Mesenchymal stem cell (in vitro differentiated cells and primary cell): ENCODE data around the gene SYTL3.

ENCODE experiments used
- DNase-seq: peaks from one replicate; pipeline ENCODE4 v3.0.0-alpha.2; 2013
- H2AFZ ChIP-seq: one replicate; pipeline ENCODE4 v1.6.1; 2013; ENCODE audit warnings: low read depth, mild to moderate bottlenecking, control low read depth, inconsistent platforms, low read length, moderate library complexity
- H2AK5ac ChIP-seq: 2 replicates; pipeline ENCODE4 v1.6.1; 2013; ENCODE audit warnings: low read length, moderate library complexity, mild to moderate bottlenecking, inconsistent platforms; ENCODE audit not compliant: severe bottlenecking
- H2BK120ac ChIP-seq: one replicate; pipeline ENCODE4 v1.6.1; 2013; ENCODE audit warnings: low read depth, mild to moderate bottlenecking, inconsistent platforms, low read length, moderate library complexity
- H2BK12ac ChIP-seq, 2 experiments: one replicate each; pipeline ENCODE4 v1.6.1; 2013; ENCODE audit warnings: inconsistent platforms in 2 of 2, low read length in 2 of 2, mild to moderate bottlenecking in 2 of 2, moderate library complexity in 2 of 2, control low read depth in 1 of 2
- H2BK15ac ChIP-seq: one replicate; pipeline ENCODE4 v1.6.1; 2013; ENCODE audit warnings: mild to moderate bottlenecking, low read depth, inconsistent platforms; ENCODE audit not compliant: poor library complexity, severe bottlenecking
- H2BK5ac ChIP-seq: 2 replicates; pipeline ENCODE4 v1.6.1; 2013; ENCODE audit warnings: low read depth, mild to moderate bottlenecking, low read length, control low read depth, inconsistent platforms; ENCODE audit not compliant: poor library complexity, severe bottlenecking
- H3K14ac ChIP-seq, 2 experiments: one replicate each; pipeline ENCODE4 v1.6.1; 2013; ENCODE audit warnings: inconsistent platforms in 2 of 2, low read length in 2 of 2, control low read depth in 1 of 2, mild to moderate bottlenecking in 1 of 2, moderate library complexity in 1 of 2
- H3K18ac ChIP-seq, 2 experiments: one replicate each; pipeline ENCODE4 v1.6.1; 2013; ENCODE audit warnings: inconsistent platforms in 2 of 2, low read length in 2 of 2, control low read depth in 1 of 2, low read depth in 1 of 2, mild to moderate bottlenecking in 1 of 2
- H3K23ac ChIP-seq, 2 experiments: one replicate each; pipeline ENCODE4 v1.6.1; 2013; ENCODE audit warnings: inconsistent platforms in 2 of 2, low read length in 2 of 2, mild to moderate bottlenecking in 2 of 2, moderate library complexity in 2 of 2, control low read depth in 1 of 2
- H3K27ac ChIP-seq: 2 replicates; pipeline ENCODE4 v1.5.1; 2013; ENCODE audit warnings: mild to moderate bottlenecking, moderate library complexity, low read length, control low read depth, inconsistent platforms; ENCODE audit not compliant: poor library complexity, severe bottlenecking
- H3K27me3 ChIP-seq, 2 experiments: 2 replicates each; pipeline versions ENCODE4 v1.6.1 to v1.7.0; 2013; ENCODE audit warnings: low read length in 2 of 2, mild to moderate bottlenecking in 2 of 2, moderate library complexity in 2 of 2, control low read depth in 1 of 2, inconsistent platforms in 1 of 2; ENCODE audit not compliant: control insufficient read depth in 1 of 2, insufficient read depth in 1 of 2
- H3K36me3 ChIP-seq, 2 experiments: 2 replicates each; pipeline versions ENCODE4 v1.6.1 to v1.7.0; 2013; ENCODE audit warnings: low read length in 2 of 2, control low read depth in 1 of 2, inconsistent platforms in 1 of 2, low read depth in 1 of 2, mild to moderate bottlenecking in 1 of 2; ENCODE audit not compliant: insufficient read depth in 2 of 2, control insufficient read depth in 1 of 2
- H3K4ac ChIP-seq, 2 experiments: one replicate each; pipeline ENCODE4 v1.6.1; 2013; ENCODE audit warnings: inconsistent platforms in 2 of 2, low read length in 2 of 2, mild to moderate bottlenecking in 2 of 2, moderate library complexity in 2 of 2, control low read depth in 1 of 2, low read depth in 1 of 2
- H3K4me1 ChIP-seq: 2 replicates; pipeline ENCODE4 v1.6.1; 2013; ENCODE audit warnings: low read depth, low read length, control low read depth; ENCODE audit not compliant: control insufficient read depth, insufficient read depth
- H3K4me2 ChIP-seq: 2 replicates; pipeline ENCODE4 v1.6.1; 2013; ENCODE audit warnings: low read length, mild to moderate bottlenecking, inconsistent platforms; ENCODE audit not compliant: poor library complexity, severe bottlenecking
- H3K4me3 ChIP-seq, 2 experiments: 2 replicates each; pipeline versions ENCODE4 v1.5.1 to v1.7.0; 2013; ENCODE audit warnings: low read length in 2 of 2, mild to moderate bottlenecking in 2 of 2, control low read depth in 1 of 2, low read depth in 1 of 2; ENCODE audit not compliant: insufficient read depth in 1 of 2
- H3K79me1 ChIP-seq: replicated peaks from 2 replicates; pipeline ENCODE4 v1.6.1; 2013; ENCODE audit warnings: mild to moderate bottlenecking, control low read depth, low read length, inconsistent platforms; ENCODE audit not compliant: poor library complexity, severe bottlenecking
- H3K9ac ChIP-seq: 2 replicates; pipeline ENCODE4 v1.7.0; 2013; ENCODE audit warnings: mild to moderate bottlenecking, low read length, moderate library complexity
- H3K9me3 ChIP-seq: 2 replicates; pipeline ENCODE4 v1.7.0; 2013; ENCODE audit warnings: mild to moderate bottlenecking, low read length; ENCODE audit not compliant: control insufficient read depth
- H4K8ac ChIP-seq: one replicate; pipeline ENCODE4 v1.6.1; 2013; ENCODE audit warnings: inconsistent platforms, mild to moderate bottlenecking, low read length, moderate library complexity
- H4K91ac ChIP-seq: one replicate; pipeline ENCODE4 v1.6.1; 2013; ENCODE audit warnings: mild to moderate bottlenecking, low read length, inconsistent platforms
- WGBS: methylation state at CpG from one replicate; pipeline ENCODE4 v1.1.7; 2013; ENCODE audit warnings: mixed read lengths; 5-methylcytosine and 5-hydroxymethylcytosine counted together

SYTL3 gene

DNA sequence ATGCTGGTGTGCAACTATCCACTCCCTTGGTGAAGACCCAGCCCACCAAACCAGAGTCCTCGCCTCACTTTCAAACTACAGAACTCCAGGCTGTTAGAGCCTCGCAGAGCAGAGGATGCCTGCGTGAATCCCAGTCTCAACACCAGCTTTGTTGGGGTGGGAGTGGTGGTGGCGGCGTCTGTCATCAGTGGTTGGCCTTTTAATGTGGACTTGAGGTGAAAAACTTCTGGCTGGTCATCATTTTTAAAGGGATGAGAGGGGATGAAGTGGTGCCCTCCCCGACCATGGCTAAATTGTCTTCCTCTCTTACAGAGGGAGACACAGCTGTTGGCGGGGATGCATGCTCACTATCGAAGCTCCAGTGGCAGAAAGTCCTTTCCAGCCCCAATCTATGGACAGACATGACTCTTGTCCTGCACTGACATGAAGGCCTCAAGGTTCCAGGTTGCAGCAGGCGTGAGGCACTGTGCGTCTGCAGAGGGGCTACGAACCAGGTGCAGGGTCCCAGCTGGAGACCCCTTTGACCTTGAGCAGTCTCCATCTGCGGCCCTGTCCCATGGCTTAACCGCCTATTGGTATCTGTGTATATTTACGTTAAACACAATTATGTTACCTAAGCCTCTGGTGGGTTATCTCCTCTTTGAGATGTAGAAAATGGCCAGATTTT is 114.5 kb downstream of the SYTL3 start:
- H3K14ac ChIP-seq, result no peak overlapping the region
- no peak overlapping the region for H3K18ac ChIP-seq
- H3K36me3 ChIP-seq, result peaks cover 18 to 61% of the 10 kb centered on the region in 2 experiments
- H2BK15ac ChIP-seq, result no peak overlapping the region
- no peak overlapping the region for H2AFZ ChIP-seq
- no peak overlapping the region for H3K4ac ChIP-seq
- H4K8ac ChIP-seq, result no peak overlapping the region
- no peak overlapping the region for H2BK120ac ChIP-seq
- H2BK12ac ChIP-seq, result no peak overlapping the region
- H3K27ac ChIP-seq, result no peak overlapping the region
- H2BK5ac ChIP-seq, result no peak overlapping the region
- no peak overlapping the region for H3K9ac ChIP-seq
- H3K4me1 ChIP-seq, result no peaks in the 10 kb centered on the region
- peaks cover 14% of the 10 kb centered on the region for H3K79me1 ChIP-seq
- WGBS, result 92% methylated on average over 12 of the region's 14 CpGs
- H4K91ac ChIP-seq, result no peak overlapping the region
- DNase-seq, result no peak
- no peaks in the 10 kb centered on the region for H3K27me3 ChIP-seq
- no peak overlapping the region for H2AK5ac ChIP-seq
- no peaks in the 10 kb centered on the region for H3K9me3 ChIP-seq
- H3K23ac ChIP-seq, result no peak overlapping the region
- H3K4me2 ChIP-seq, result no peak overlapping the region
- no peak overlapping the region for H3K4me3 ChIP-seq

- H2AFZ ChIP-seq, result no peak overlapping the region
- H3K9me3 ChIP-seq, result no peaks in the 10 kb centered on the region
- WGBS, result 98% methylated on average over 9 of the region's 9 CpGs
- no peak overlapping the region for H3K27ac ChIP-seq
- H4K91ac ChIP-seq, result no peak overlapping the region
- H3K4ac ChIP-seq, result no peak overlapping the region
- peaks cover 20 to 67% of the 10 kb centered on the region in 2 experiments for H3K36me3 ChIP-seq
- H3K18ac ChIP-seq, result no peak overlapping the region
- H3K14ac ChIP-seq, result no peak overlapping the region
- H3K9ac ChIP-seq, result no peak overlapping the region
- H3K79me1 ChIP-seq, result peaks cover 16% of the 10 kb centered on the region
- H2BK120ac ChIP-seq, result no peak overlapping the region
- H2BK15ac ChIP-seq, result no peak overlapping the region
- H3K27me3 ChIP-seq, result no peaks in the 10 kb centered on the region
- peaks cover 3% of the 10 kb centered on the region for H3K4me1 ChIP-seq
- H3K4me3 ChIP-seq, result no peak overlapping the region
- DNase-seq, result no peak
- H3K23ac ChIP-seq, result no peak overlapping the region
- H2BK5ac ChIP-seq, result no peak overlapping the region
- H3K4me2 ChIP-seq, result no peak overlapping the region
- no peak overlapping the region for H4K8ac ChIP-seq
- H2AK5ac ChIP-seq, result no peak overlapping the region
- no peak overlapping the region for H2BK12ac ChIP-seq
These were observed 115.1 kb downstream of the SYTL3 start for GRCh38 chr6:158764926-158765325.

DNA sequence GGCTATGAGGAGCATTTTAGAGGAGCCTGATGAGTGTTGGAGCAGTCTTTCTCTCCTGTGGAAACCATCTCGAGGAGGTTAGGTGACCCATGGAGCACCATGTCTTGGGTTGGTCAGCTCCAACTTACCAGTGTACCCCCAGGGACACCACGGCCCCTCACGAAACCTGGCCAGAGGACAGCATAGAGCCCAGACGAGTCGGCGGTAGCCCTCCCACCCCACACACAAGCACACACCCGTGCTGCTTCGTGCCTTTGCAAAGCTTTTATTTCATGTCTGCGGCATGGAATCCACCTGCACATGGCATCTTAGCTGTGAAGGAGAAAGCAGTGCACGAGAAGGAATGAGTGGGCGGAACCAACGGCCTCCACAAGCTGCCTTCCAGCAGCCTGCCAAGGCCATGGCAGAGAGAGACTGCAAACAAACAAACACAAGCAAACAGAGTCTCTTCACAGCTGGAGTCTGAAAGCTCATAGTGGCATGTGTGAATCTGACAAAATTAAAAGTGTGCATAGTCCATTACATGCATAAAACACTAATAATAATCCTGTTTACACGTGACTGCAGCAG is 115.7 kb downstream of the SYTL3 start:
- no peak overlapping the region for H2AFZ ChIP-seq
- no peak overlapping the region for H2AK5ac ChIP-seq
- no peak overlapping the region for H3K4ac ChIP-seq
- 98% methylated on average over 12 of the region's 13 CpGs for WGBS
- H4K8ac ChIP-seq, result no peak overlapping the region
- no peak overlapping the region for H2BK12ac ChIP-seq
- H3K4me1 ChIP-seq, result peaks cover 3% of the 10 kb centered on the region
- H3K79me1 ChIP-seq, result peaks cover 21% of the 10 kb centered on the region
- H4K91ac ChIP-seq, result no peak overlapping the region
- no peak overlapping the region for H2BK5ac ChIP-seq
- H2BK15ac ChIP-seq, result no peak overlapping the region
- no peak overlapping the region for H3K4me2 ChIP-seq
- no peaks in the 10 kb centered on the region for H3K9me3 ChIP-seq
- H2BK120ac ChIP-seq, result no peak overlapping the region
- no peak overlapping the region for H3K27ac ChIP-seq
- peaks cover 25 to 73% of the 10 kb centered on the region in 2 experiments for H3K36me3 ChIP-seq
- H3K9ac ChIP-seq, result no peak overlapping the region
- no peaks in the 10 kb centered on the region for H3K27me3 ChIP-seq
- H3K23ac ChIP-seq, result no peak overlapping the region
- H3K14ac ChIP-seq, result no peak overlapping the region
- DNase-seq, result no peak
- no peak overlapping the region for H3K18ac ChIP-seq
- no peak overlapping the region for H3K4me3 ChIP-seq

DNA sequence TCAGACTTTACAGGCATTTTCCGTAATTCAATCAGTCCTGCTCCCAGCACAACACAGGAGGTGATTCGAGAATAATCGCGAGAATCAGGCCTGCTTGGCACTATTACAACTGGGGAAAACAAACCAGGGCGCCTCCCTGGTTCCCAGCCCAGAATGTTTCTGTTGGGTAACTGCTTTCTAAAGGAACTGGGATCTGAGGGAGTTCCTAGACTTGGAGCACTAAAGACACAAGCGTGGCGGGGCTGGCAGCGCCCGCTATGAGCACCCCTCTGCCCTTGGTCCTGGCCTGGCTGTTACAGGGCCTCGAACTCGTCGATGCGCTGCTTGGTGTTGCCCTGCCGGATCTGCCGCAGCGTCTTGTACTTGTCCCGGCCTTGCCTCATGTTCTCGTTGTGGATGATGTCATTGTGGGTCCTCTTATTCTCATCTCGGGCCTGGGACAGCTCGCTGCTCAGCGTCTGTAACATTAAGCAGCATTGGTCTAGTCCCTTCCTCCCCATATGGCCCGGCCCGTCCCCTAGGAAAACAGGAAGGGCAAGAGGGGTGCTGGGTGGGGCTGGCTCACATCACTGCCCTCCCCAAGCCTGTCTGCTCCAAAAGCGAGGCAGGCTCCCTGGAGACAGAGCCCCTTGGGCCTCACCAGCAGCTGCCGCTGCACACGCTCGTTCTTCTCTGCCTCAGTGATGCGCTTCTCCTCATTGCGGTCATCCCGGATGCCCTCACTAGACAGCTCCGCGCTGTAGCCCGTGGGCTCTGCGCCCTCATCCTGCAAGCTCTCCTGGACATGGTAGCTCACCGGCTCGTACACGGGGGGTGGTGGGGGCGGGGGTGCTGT is 117.0 kb downstream of the SYTL3 start:
- Histone ChIP-seq H3K23ac (no peak overlapping the region), H3K79me1 (peaks cover 33% of the 10 kb centered on the region), H2AFZ (no peak overlapping the region), H4K8ac (no peak overlapping the region), H2BK12ac (no peak overlapping the region), H3K27ac (no peak overlapping the region), H3K9ac (no peak overlapping the region), H2BK5ac (no peak overlapping the region), H3K4me1 (peaks cover 3% of the 10 kb centered on the region), H3K4ac (no peak overlapping the region), H3K9me3 (no peaks in the 10 kb centered on the region), H2BK120ac (no peak overlapping the region), H3K18ac (no peak overlapping the region), H4K91ac (no peak overlapping the region), H2AK5ac (no peak overlapping the region), H2BK15ac (no peak overlapping the region), H3K36me3 (peaks cover 25 to 86% of the 10 kb centered on the region in 2 experiments), H3K27me3 (no peaks in the 10 kb centered on the region), H3K4me3 (no peak overlapping the region), H3K14ac (no peak overlapping the region), H3K4me2 (no peak overlapping the region)
- WGBS, result 97% methylated on average over 38 of the region's 38 CpGs
- DNase-seq, result no peak
